Suprapubic skin (tissue), 4 donors: ENCODE data around the gene APAF1. TPM values are rescaled to one million over a fixed set of nuclear protein-coding genes. Genes with fewer than 3 reads are reported as not detected.

Source experiments
- DNase-seq, 2 donors: peaks; one replicate each; pipeline ENCODE4 v3.0.0-alpha.2; 2019; ENCODE audit warnings: low spot score in 2 of 2
- H3K27ac ChIP-seq: fragments of 200-600 bp; sonication (generic); one replicate; pipeline ENCODE4 v1.5.1; 2019
- H3K27me3 ChIP-seq: fragments of 200-600 bp; sonication (generic); one replicate; pipeline ENCODE4 v1.5.1; 2019
- H3K36me3 ChIP-seq: fragments of 200-600 bp; sonication (generic); one replicate; pipeline ENCODE4 v1.5.1; 2019
- H3K4me1 ChIP-seq: fragments of 200-600 bp; sonication (generic); one replicate; pipeline ENCODE4 v1.5.1; 2019
- H3K4me3 ChIP-seq: fragments of 200-600 bp; sonication (generic); one replicate; pipeline ENCODE4 v1.5.1; 2019; ENCODE audit warnings: mild to moderate bottlenecking
- H3K9me3 ChIP-seq: fragments of 200-600 bp; sonication (generic); one replicate; pipeline ENCODE4 v1.5.1; 2019
- EP300 ChIP-seq: sonication (generic); formaldehyde crosslinking; IDR thresholded peaks from one replicate; pipeline ENCODE4 v1.6.1; 2017; ENCODE audit warnings: antibody characterized with exemption
- POLR2A ChIP-seq, 2 donors: fragments of 450-650 bp; IDR thresholded peaks; one replicate each; pipeline ENCODE4 v1.6.1; 2017; ENCODE audit warnings: antibody characterized with exemption in 2 of 2, mild to moderate bottlenecking in 2 of 2, moderate library complexity in 2 of 2
- POLR2AphosphoS5 ChIP-seq, 3 donors: sonication (generic); formaldehyde crosslinking; IDR thresholded peaks; one replicate each; pipeline ENCODE4 v1.6.1; 2017; ENCODE audit warnings: antibody characterized with exemption in 3 of 3
- WGBS: methylation state at CpG from one replicate; pipeline ENCODE4 v1.1.5; 2018; 5-methylcytosine and 5-hydroxymethylcytosine counted together
- total RNA-seq, 4 donors: library from RNA; depleted of rRNA; stranded (reverse); fragments of >200 nt; gene quantifications; one replicate each; pipeline ENCODE4 v1.1.0, GENCODE V29; 2016
- TF ChIP-seq, protein P1 (sequence below), 2 donors: fragments of 200-600 bp in 1 of 2; fragments of 450-650 bp in 1 of 2; sonication (generic) in 1 of 2; IDR thresholded peaks; one replicate each; pipeline ENCODE4 v1.5.1; 2016 to 2019; ENCODE audit warnings: antibody characterized with exemption in 2 of 2, mild to moderate bottlenecking in 1 of 2, moderate library complexity in 1 of 2

The APAF1 gene
- total RNA-seq, 4 donors from 2014 or later = 6.2 to 19.7 (median 11.5) TPM

DNA sequence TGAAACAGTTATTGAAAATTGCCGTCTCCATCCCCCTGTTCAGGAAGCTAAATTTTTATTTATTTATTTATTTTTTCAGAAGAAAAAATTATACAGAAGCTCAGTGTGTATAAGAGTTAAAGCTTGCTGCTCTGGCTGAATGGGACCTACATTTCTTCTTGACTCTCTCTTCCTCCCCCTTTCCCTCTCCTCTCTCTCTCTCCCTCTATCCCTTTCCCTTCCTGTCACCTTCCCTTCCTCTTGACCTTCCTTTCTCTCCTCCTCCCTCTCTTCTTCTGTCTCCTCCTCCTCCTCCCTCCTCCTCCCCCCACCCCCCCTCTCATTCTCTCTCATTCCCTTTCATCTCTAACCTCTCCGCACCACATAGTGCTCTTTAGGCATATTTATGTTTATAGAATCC, 39.1 kb downstream of the APAF1 start:
- peaks cover 82% of the 10 kb centered on the region for H3K36me3 ChIP-seq
- 97% methylated on average over 2 of the region's 2 CpGs for WGBS

DNA sequence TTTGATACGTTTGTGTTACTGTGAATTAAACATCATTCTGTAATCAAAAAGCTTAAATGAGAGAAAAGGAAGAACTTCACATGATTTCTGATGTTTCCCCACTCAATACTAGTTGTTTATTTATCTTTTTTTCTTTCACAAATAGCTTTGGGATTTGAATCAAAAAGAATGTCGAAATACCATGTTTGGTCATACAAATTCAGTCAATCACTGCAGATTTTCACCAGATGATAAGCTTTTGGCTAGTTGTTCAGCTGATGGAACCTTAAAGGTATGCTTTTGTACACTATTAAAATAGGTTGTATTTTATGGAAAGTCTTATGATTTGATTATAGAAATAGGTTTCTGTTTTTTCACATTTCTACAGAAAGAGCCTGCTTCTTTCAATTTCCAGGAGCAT, 41.5 kb downstream of the APAF1 start:
- Histone ChIP-seq H3K27ac (no peak overlapping the region), H3K27me3 (no peaks in the 10 kb centered on the region), H3K4me3 (no peak overlapping the region), H3K9me3 (no peaks in the 10 kb centered on the region), H3K36me3 (peaks cover 77% of the 10 kb centered on the region), H3K4me1 (no peaks in the 10 kb centered on the region)
- WGBS = 78% methylated on average over 2 of the region's 2 CpGs
- no peak for TF ChIP-seq POLR2AphosphoS5 (IDR thresholded peaks at IDR 0.05)
- TF ChIP-seq, protein P1, sequence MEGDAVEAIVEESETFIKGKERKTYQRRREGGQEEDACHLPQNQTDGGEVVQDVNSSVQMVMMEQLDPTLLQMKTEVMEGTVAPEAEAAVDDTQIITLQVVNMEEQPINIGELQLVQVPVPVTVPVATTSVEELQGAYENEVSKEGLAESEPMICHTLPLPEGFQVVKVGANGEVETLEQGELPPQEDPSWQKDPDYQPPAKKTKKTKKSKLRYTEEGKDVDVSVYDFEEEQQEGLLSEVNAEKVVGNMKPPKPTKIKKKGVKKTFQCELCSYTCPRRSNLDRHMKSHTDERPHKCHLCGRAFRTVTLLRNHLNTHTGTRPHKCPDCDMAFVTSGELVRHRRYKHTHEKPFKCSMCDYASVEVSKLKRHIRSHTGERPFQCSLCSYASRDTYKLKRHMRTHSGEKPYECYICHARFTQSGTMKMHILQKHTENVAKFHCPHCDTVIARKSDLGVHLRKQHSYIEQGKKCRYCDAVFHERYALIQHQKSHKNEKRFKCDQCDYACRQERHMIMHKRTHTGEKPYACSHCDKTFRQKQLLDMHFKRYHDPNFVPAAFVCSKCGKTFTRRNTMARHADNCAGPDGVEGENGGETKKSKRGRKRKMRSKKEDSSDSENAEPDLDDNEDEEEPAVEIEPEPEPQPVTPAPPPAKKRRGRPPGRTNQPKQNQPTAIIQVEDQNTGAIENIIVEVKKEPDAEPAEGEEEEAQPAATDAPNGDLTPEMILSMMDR (IDR thresholded peaks at IDR 0.05) = no peak
- no peak for TF ChIP-seq POLR2A (IDR thresholded peaks at IDR 0.05)
- TF ChIP-seq EP300 = no peak
- DNase-seq = no peak

More for the DNA sequence above, 39.1 kb downstream of the APAF1 start:
- Histone ChIP-seq H3K4me3 (no peak overlapping the region), H3K27me3 (no peaks in the 10 kb centered on the region), H3K4me1 (no peaks in the 10 kb centered on the region), H3K9me3 (no peaks in the 10 kb centered on the region), H3K27ac (no peak overlapping the region)
- no peak for TF ChIP-seq POLR2AphosphoS5 (IDR thresholded peaks at IDR 0.05)
- TF ChIP-seq EP300 = no peak
- TF ChIP-seq POLR2A (IDR thresholded peaks at IDR 0.05) = no peak
- TF ChIP-seq, protein P1 (IDR thresholded peaks at IDR 0.05) = no peak
- no peak for DNase-seq

DNA sequence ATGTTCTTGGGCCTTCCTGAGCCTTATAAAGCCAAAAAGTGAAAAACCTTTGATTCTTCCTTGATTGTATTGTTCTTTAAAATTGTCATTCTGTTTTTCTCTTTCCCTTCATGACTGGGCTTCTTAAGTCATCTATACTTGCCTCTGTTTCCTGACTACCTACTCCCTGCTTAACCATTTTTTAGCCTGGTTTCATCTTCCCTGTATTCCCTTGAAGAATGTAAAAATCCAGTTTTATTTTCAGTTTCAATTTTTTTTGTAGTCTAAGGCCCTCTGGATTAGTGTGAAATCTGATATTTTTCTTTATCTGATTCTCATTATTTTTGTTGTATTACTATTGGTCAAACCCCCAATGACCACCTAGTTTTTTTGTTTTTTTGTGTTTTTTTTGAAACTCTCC, 46.3 kb downstream of the APAF1 start:
- H3K27ac ChIP-seq = no peak overlapping the region
- H3K4me3 ChIP-seq = no peak overlapping the region
- no peaks in the 10 kb centered on the region for H3K4me1 ChIP-seq
- DNase-seq = no peak
- TF ChIP-seq EP300 (no peak), POLR2AphosphoS5 (IDR thresholded peaks at IDR 0.05) (no peak), POLR2A (IDR thresholded peaks at IDR 0.05) (no peak)
- TF ChIP-seq, protein P1 (IDR thresholded peaks at IDR 0.05) = no peak
- H3K27me3 ChIP-seq = no peaks in the 10 kb centered on the region
- no peaks in the 10 kb centered on the region for H3K9me3 ChIP-seq
- H3K36me3 ChIP-seq = peaks cover 53% of the 10 kb centered on the region

DNA sequence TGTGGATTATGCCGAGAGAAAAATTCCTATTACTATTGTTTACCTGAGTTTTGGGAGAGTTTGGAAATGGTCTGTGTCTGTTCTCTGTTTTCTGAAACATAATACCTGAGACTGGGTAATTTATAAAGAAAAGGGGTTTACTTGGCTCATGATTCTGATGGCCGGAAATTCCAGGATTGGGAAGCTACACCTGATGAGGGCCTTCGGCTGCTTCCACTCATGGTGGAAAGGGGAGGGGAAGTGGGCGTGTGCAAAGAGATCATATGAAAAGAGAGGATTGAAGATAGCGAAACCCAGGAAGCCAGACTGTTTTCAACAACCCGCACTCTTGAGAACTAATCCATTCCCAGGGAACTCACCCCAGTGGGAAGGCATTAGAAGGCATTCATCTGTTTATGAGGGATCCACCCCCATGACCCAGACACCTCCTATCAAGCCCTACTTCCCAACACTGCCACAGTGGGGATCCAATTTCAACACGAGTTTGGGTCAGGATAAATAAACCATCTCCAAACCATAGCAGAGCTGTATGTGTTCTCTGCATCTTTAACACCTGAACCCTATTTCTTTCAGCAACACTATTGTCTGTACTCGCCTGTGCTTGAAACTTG, 51.1 kb downstream of the APAF1 start:
- no peak for DNase-seq
- WGBS = 86% methylated on average over 8 of the region's 8 CpGs
- no peaks in the 10 kb centered on the region for H3K4me1 ChIP-seq
- no peaks in the 10 kb centered on the region for H3K27me3 ChIP-seq
- H3K4me3 ChIP-seq = no peak overlapping the region
- no peak overlapping the region for H3K27ac ChIP-seq
- TF ChIP-seq POLR2AphosphoS5 (IDR thresholded peaks at IDR 0.05) (no peak), POLR2A (IDR thresholded peaks at IDR 0.05) (no peak), EP300 (no peak)
- TF ChIP-seq, protein P1 (IDR thresholded peaks at IDR 0.05) = no peak
- H3K9me3 ChIP-seq = no peaks in the 10 kb centered on the region
- H3K36me3 ChIP-seq = peaks cover 30% of the 10 kb centered on the region

DNA sequence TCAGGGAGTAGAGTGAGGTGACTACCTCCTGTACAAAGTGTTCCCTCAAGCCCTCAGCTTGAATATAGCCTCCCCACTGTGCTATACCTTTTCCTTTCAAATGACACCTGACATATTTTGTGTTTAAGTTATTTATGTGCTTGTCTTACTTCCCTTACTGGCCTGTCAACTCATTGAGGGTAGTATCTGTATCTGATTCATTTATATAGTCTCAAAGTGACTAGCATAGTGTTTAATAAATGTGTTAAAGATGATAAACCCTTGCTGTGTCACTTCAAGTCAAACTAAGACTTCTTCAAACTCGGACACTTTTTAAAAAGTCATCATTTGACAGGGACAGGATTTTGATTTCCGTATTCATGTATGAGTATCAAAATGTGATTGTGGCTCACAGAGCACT, 52.1 kb downstream of the APAF1 start:
- WGBS = 92% methylated on average over 2 of the region's 2 CpGs
- TF ChIP-seq POLR2AphosphoS5 (IDR thresholded peaks at IDR 0.05) = no peak
- TF ChIP-seq, protein P1 (IDR thresholded peaks at IDR 0.05) = no peak
- TF ChIP-seq POLR2A (IDR thresholded peaks at IDR 0.05) = no peak
- TF ChIP-seq EP300 = no peak
- H3K27ac ChIP-seq = no peak overlapping the region
- H3K27me3 ChIP-seq = no peaks in the 10 kb centered on the region
- peaks cover 30% of the 10 kb centered on the region for H3K36me3 ChIP-seq
- no peaks in the 10 kb centered on the region for H3K4me1 ChIP-seq
- H3K9me3 ChIP-seq = no peaks in the 10 kb centered on the region
- H3K4me3 ChIP-seq = no peak overlapping the region
- DNase-seq = no peak
